ENCODE measurements around the gene EIF2AK2.

EIF2AK2 gene

GRCh38 chr2:37154785-37155184 is 2.0 kb downstream of the EIF2AK2 start:
- Histone ChIP-seq H3K4me3 (ENCODE audit: control insufficient read depth in 1 of 7, extremely low read depth in 1 of 7, insufficient read depth in 4 of 7, low read depth in 2 of 7, low read length in 6 of 7) (peak overlapping the region in 1 of 7 experiments; percentile 94), H3K4me1 (ENCODE audit: control extremely low read depth in 1 of 4, control insufficient read depth in 4 of 4, insufficient read depth in 4 of 4, low read length in 3 of 4) (peaks cover 3 to 26% (median 20%) of the 10 kb centered on the region in 4 experiments), H3K36me3 (ENCODE audit: control insufficient read depth in 4 of 4, insufficient read depth in 4 of 4, low read length in 3 of 4) (peaks cover 3 to 12% (median 7%) of the 10 kb centered on the region in 4 experiments), H3K9me3 (ENCODE audit: control extremely low read depth in 1 of 5, control insufficient read depth in 4 of 5, insufficient read depth in 2 of 5, low read depth in 1 of 5, low read length in 4 of 5) (no peaks in the 10 kb centered on the region), H3K27me3 (replicated peaks in 2 of 5; ENCODE audit: control insufficient read depth in 4 of 5, insufficient read depth in 5 of 5, low read length in 4 of 5) (no peaks in the 10 kb centered on the region), H3K27ac (ENCODE audit: insufficient read depth in 1 of 2, low read depth in 1 of 2, low read length in 2 of 2, poor library complexity in 1 of 2, severe bottlenecking in 2 of 2) (peak overlapping the region in 1 of 2 experiments; percentile 0)
- WGBS (ENCODE audit: insufficient coverage) = 62% methylated on average over 4 of the region's 4 CpGs
- POLR2A ChIA-PET = interaction anchor here (0.6 kb wide), 1 partner anchor 901 kb away, joined by 7 read pairs; no protein-coding TSS in a partner anchor
- CTCF ChIA-PET = interaction anchor here (0.7 to 0.9 kb wide), 3 partner anchors 13 to 29 kb away, joined by 3 read pairs; no protein-coding TSS in a partner anchor
- DNase-seq = peak in 2 of 3 donors; percentile 50 to 56

- H3K27ac ChIP-seq (ENCODE audit: insufficient read depth in 1 of 2, low read depth in 1 of 2, low read length in 2 of 2, poor library complexity in 1 of 2, severe bottlenecking in 2 of 2) = no peak overlapping the region
- peaks cover 3 to 29% (median 20%) of the 10 kb centered on the region in 4 experiments for H3K4me1 ChIP-seq (ENCODE audit: control extremely low read depth in 1 of 4, control insufficient read depth in 4 of 4, insufficient read depth in 4 of 4, low read length in 3 of 4)
- peaks cover 3 to 20% (median 15%) of the 10 kb centered on the region in 4 experiments for H3K36me3 ChIP-seq (ENCODE audit: control insufficient read depth in 4 of 4, insufficient read depth in 4 of 4, low read length in 3 of 4)
- POLR2A ChIA-PET = no interaction called here
- no peak overlapping the region for H3K4me3 ChIP-seq (ENCODE audit: control insufficient read depth in 1 of 7, extremely low read depth in 1 of 7, insufficient read depth in 4 of 7, low read depth in 2 of 7, low read length in 6 of 7)
- no peak for DNase-seq
- no CpG with 5 or more reads among the region's 5 CpGs for whole genome bisulfite sequencing (ENCODE audit: insufficient coverage)
- CTCF ChIA-PET = interaction anchor here (0.8 kb wide), 1 partner anchor 16 kb away, joined by 3 read pairs; no protein-coding TSS in a partner anchor
- H3K27me3 ChIP-seq (replicated peaks in 2 of 5; ENCODE audit: control insufficient read depth in 4 of 5, insufficient read depth in 5 of 5, low read length in 4 of 5) = no peaks in the 10 kb centered on the region
- no peaks in the 10 kb centered on the region for H3K9me3 ChIP-seq (ENCODE audit: control extremely low read depth in 1 of 5, control insufficient read depth in 4 of 5, insufficient read depth in 2 of 5, low read depth in 1 of 5, low read length in 4 of 5)
These were observed 3.6 kb downstream of the EIF2AK2 start for GRCh38 chr2:37153224-37153623.

- H3K4me3 ChIP-seq (ENCODE audit: control insufficient read depth in 1 of 7, extremely low read depth in 1 of 7, insufficient read depth in 4 of 7, low read depth in 2 of 7, low read length in 6 of 7) = no peak overlapping the region
- no peak overlapping the region for H3K27ac ChIP-seq (ENCODE audit: insufficient read depth in 1 of 2, low read depth in 1 of 2, low read length in 2 of 2, poor library complexity in 1 of 2, severe bottlenecking in 2 of 2)
- no peaks in the 10 kb centered on the region for H3K9me3 ChIP-seq (ENCODE audit: control extremely low read depth in 1 of 5, control insufficient read depth in 4 of 5, insufficient read depth in 2 of 5, low read depth in 1 of 5, low read length in 4 of 5)
- ChIA-PET POLR2A (no interaction called here), CTCF (interaction anchor here (0.9 kb wide), 1 partner anchor 15 kb away, joined by 4 read pairs; no protein-coding TSS in a partner anchor)
- H3K27me3 ChIP-seq (replicated peaks in 2 of 5; ENCODE audit: control insufficient read depth in 4 of 5, insufficient read depth in 5 of 5, low read length in 4 of 5) = no peaks in the 10 kb centered on the region
- H3K4me1 ChIP-seq (ENCODE audit: control extremely low read depth in 1 of 4, control insufficient read depth in 4 of 4, insufficient read depth in 4 of 4, low read length in 3 of 4) = peaks cover 0 to 7% (median 2%) of the 10 kb centered on the region in 4 experiments
- DNase-seq = peak in 2 of 3 donors; percentile 49 to 69
- 80% methylated on average over 2 of the region's 6 CpGs for WGBS (ENCODE audit: insufficient coverage)
- H3K36me3 ChIP-seq (ENCODE audit: control insufficient read depth in 4 of 4, insufficient read depth in 4 of 4, low read length in 3 of 4) = peaks cover 7 to 40% (median 28%) of the 10 kb centered on the region in 4 experiments
These were observed 7.0 kb downstream of the EIF2AK2 start for GRCh38 chr2:37149626-37150322.

- Histone ChIP-seq H3K27me3 (replicated peaks in 2 of 5; ENCODE audit: control insufficient read depth in 4 of 5, insufficient read depth in 5 of 5, low read length in 4 of 5) (no peaks in the 10 kb centered on the region), H3K4me1 (ENCODE audit: control extremely low read depth in 1 of 4, control insufficient read depth in 4 of 4, insufficient read depth in 4 of 4, low read length in 3 of 4) (peaks cover 0 to 7% (median 2%) of the 10 kb centered on the region in 4 experiments), H3K4me3 (ENCODE audit: control insufficient read depth in 1 of 7, extremely low read depth in 1 of 7, insufficient read depth in 4 of 7, low read depth in 2 of 7, low read length in 6 of 7) (no peak overlapping the region), H3K36me3 (ENCODE audit: control insufficient read depth in 4 of 4, insufficient read depth in 4 of 4, low read length in 3 of 4) (peaks cover 7 to 45% (median 28%) of the 10 kb centered on the region in 4 experiments), H3K27ac (ENCODE audit: insufficient read depth in 1 of 2, low read depth in 1 of 2, low read length in 2 of 2, poor library complexity in 1 of 2, severe bottlenecking in 2 of 2) (no peak overlapping the region), H3K9me3 (ENCODE audit: control extremely low read depth in 1 of 5, control insufficient read depth in 4 of 5, insufficient read depth in 2 of 5, low read depth in 1 of 5, low read length in 4 of 5) (no peaks in the 10 kb centered on the region)
- WGBS (ENCODE audit: insufficient coverage) = 98% methylated on average over 7 of the region's 7 CpGs
- DNase-seq = no peak
- ChIA-PET POLR2A (no interaction called here), CTCF (interaction anchor here (0.8 kb wide), 1 partner anchor 10 kb away, joined by 3 read pairs; no protein-coding TSS in a partner anchor)
These were observed 8.5 kb downstream of the EIF2AK2 start for GRCh38 chr2:37148325-37148724.

GRCh38 chr2:37146062-37146461 is 10.7 kb downstream of the EIF2AK2 start:
- ChIA-PET CTCF (interaction anchor here (1.2 to 1.3 kb wide), 2 partner anchors 14 to 60 kb away, joined by 3 read pairs; no protein-coding TSS in a partner anchor), POLR2A (no interaction called here)
- H3K27ac ChIP-seq (ENCODE audit: insufficient read depth in 1 of 2, low read depth in 1 of 2, low read length in 2 of 2, poor library complexity in 1 of 2, severe bottlenecking in 2 of 2) = no peak overlapping the region
- H3K4me1 ChIP-seq (ENCODE audit: control extremely low read depth in 1 of 4, control insufficient read depth in 4 of 4, insufficient read depth in 4 of 4, low read length in 3 of 4) = peaks cover 0 to 7% (median 2%) of the 10 kb centered on the region in 4 experiments
- DNase-seq = no peak
- no CpG with 5 or more reads among the region's 2 CpGs for WGBS (ENCODE audit: insufficient coverage)
- no peaks in the 10 kb centered on the region for H3K9me3 ChIP-seq (ENCODE audit: control extremely low read depth in 1 of 5, control insufficient read depth in 4 of 5, insufficient read depth in 2 of 5, low read depth in 1 of 5, low read length in 4 of 5)
- H3K27me3 ChIP-seq (replicated peaks in 2 of 5; ENCODE audit: control insufficient read depth in 4 of 5, insufficient read depth in 5 of 5, low read length in 4 of 5) = no peaks in the 10 kb centered on the region
- H3K36me3 ChIP-seq (ENCODE audit: control insufficient read depth in 4 of 4, insufficient read depth in 4 of 4, low read length in 3 of 4) = peaks cover 9 to 57% (median 27%) of the 10 kb centered on the region in 4 experiments
- no peak overlapping the region for H3K4me3 ChIP-seq (ENCODE audit: control insufficient read depth in 1 of 7, extremely low read depth in 1 of 7, insufficient read depth in 4 of 7, low read depth in 2 of 7, low read length in 6 of 7)

- CTCF ChIA-PET = no interaction called here
- no peak overlapping the region for H3K27ac ChIP-seq (ENCODE audit: insufficient read depth in 1 of 2, low read depth in 1 of 2, low read length in 2 of 2, poor library complexity in 1 of 2, severe bottlenecking in 2 of 2)
- peaks cover 23 to 71% (median 40%) of the 10 kb centered on the region in 4 experiments for H3K36me3 ChIP-seq (ENCODE audit: control insufficient read depth in 4 of 4, insufficient read depth in 4 of 4, low read length in 3 of 4)
- H3K27me3 ChIP-seq (replicated peaks in 2 of 5; ENCODE audit: control insufficient read depth in 4 of 5, insufficient read depth in 5 of 5, low read length in 4 of 5) = no peaks in the 10 kb centered on the region
- WGBS (ENCODE audit: insufficient coverage) = no CpG with 5 or more reads among the region's 1 CpG
- no peak overlapping the region for H3K4me3 ChIP-seq (ENCODE audit: control insufficient read depth in 1 of 7, extremely low read depth in 1 of 7, insufficient read depth in 4 of 7, low read depth in 2 of 7, low read length in 6 of 7)
- peaks cover 0 to 4% (median 0%) of the 10 kb centered on the region in 4 experiments for H3K4me1 ChIP-seq (ENCODE audit: control extremely low read depth in 1 of 4, control insufficient read depth in 4 of 4, insufficient read depth in 4 of 4, low read length in 3 of 4)
- POLR2A ChIA-PET = interaction anchor here (0.6 kb wide), 1 partner anchor 11 kb away, joined by 3 read pairs; no protein-coding TSS in a partner anchor
- no peaks in the 10 kb centered on the region for H3K9me3 ChIP-seq (ENCODE audit: control extremely low read depth in 1 of 5, control insufficient read depth in 4 of 5, insufficient read depth in 2 of 5, low read depth in 1 of 5, low read length in 4 of 5)
- DNase-seq = no peak
These were observed 12.8 kb downstream of the EIF2AK2 start for GRCh38 chr2:37143974-37144373.

- no peak overlapping the region for H3K27ac ChIP-seq (ENCODE audit: insufficient read depth in 1 of 2, low read depth in 1 of 2, low read length in 2 of 2, poor library complexity in 1 of 2, severe bottlenecking in 2 of 2)
- peaks cover 24 to 74% (median 34%) of the 10 kb centered on the region in 4 experiments for H3K36me3 ChIP-seq (ENCODE audit: control insufficient read depth in 4 of 4, insufficient read depth in 4 of 4, low read length in 3 of 4)
- no peaks in the 10 kb centered on the region for H3K9me3 ChIP-seq (ENCODE audit: control extremely low read depth in 1 of 5, control insufficient read depth in 4 of 5, insufficient read depth in 2 of 5, low read depth in 1 of 5, low read length in 4 of 5)
- POLR2A ChIA-PET = interaction anchor here (0.6 kb wide), 1 partner anchor 120 kb away, joined by 3 read pairs; no protein-coding TSS in a partner anchor
- no peaks in the 10 kb centered on the region for H3K27me3 ChIP-seq (replicated peaks in 2 of 5; ENCODE audit: control insufficient read depth in 4 of 5, insufficient read depth in 5 of 5, low read length in 4 of 5)
- H3K4me1 ChIP-seq (ENCODE audit: control extremely low read depth in 1 of 4, control insufficient read depth in 4 of 4, insufficient read depth in 4 of 4, low read length in 3 of 4) = peaks cover 0 to 4% (median 0%) of the 10 kb centered on the region in 4 experiments
- CTCF ChIA-PET = no interaction called here
- H3K4me3 ChIP-seq (ENCODE audit: control insufficient read depth in 1 of 7, extremely low read depth in 1 of 7, insufficient read depth in 4 of 7, low read depth in 2 of 7, low read length in 6 of 7) = no peak overlapping the region
- no peak for DNase-seq
These were observed 14.2 kb downstream of the EIF2AK2 start for GRCh38 chr2:37142546-37142945.

Measured in common myeloid progenitor, CD34-positive (primary cell).